SW480 (cell line): ENCODE measurements around the gene RAB29.

Experiments
- DNase-seq: peaks from one replicate; pipeline ENCODE4 v3.0.0-alpha.2; 2016; ENCODE audit warnings: low spot score

RAB29 gene

DNA sequence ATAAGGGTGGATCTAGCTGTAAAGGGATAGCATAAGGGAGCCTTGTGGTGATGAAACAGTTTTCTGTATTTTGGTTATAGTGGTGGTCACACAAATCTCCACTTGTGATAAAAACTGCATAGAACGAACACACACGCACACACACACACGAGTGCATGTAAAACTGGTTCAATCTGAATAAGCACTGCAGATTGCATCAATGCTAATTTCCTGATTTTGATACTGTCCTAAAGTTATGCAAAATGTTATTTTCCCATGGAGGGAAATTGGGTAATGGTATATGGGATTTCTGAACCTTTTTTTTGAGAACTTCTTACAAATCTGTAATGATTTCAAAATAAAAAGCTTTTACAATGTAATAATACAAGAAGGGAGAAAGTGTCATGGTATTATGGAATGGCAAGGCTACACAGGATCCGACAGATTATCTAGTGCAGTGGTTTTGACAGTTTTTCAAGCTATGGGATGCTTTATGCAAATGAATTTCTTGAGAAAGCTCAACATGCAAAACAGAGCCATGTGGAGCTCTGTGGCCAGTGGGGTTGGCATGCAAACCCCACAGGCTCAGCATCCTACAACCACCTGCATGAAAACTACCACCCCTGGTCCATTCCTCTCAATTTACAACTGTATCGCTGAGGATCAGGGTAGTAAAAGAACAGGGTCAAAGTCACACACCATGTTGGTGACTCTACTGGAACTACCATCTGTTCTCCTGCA lies 18.9 kb upstream of the RAB29 start:
- DNase-seq: no peak

DNA sequence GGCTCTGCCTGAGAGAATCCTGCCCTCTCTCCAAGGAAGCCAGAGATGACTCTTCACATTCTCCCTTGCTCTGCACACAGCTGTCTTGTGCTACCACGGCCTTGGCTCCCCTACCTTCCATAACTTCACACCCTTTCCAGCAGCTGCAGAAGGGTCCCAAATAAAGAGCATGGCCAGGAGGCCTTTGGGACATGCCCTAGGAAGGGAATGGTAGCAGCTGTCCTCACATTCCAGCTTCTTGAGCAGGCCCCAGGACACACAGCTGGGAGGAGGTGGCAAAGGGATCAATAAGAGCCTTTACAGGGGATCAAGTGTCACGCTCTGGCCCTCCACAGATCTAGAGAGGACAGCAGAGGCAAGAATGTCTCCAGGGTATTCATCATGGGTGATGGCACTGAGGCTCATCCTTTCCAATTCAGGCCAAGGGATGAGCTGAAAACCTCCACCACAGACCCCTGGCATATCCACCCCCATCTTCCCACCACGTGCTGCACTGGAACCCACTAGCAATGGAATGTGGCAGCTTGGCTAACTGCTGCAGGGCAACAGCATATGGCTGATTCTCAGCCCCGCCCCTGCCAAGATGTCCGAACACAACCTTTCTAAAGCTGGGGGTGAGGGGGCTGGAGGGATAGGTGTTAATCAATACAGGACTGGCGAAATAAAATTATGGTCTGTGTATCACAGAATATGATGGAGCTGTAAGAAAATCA lies 17.8 kb upstream of the RAB29 start:
- no peak for DNase-seq

DNA sequence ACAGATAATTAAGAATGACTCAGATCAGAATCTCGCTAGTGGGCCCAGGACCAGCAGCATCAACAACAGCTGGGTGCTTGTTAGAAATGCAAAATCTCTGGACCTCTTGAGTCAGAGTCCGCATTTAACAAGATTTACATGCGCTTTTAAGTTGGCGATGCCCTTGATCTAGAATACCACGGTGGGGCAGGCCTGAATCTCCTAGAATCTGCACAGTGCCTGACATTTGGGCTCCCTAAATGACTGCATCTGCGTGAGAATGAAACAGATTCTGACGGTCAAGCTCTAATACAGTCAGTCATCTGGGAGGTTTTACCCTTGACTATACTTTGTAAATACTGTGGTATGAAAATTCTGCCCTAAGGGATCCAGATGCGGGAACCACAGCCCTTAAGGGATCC lies 17.2 kb upstream of the RAB29 start:
- DNase-seq: no peak

DNA sequence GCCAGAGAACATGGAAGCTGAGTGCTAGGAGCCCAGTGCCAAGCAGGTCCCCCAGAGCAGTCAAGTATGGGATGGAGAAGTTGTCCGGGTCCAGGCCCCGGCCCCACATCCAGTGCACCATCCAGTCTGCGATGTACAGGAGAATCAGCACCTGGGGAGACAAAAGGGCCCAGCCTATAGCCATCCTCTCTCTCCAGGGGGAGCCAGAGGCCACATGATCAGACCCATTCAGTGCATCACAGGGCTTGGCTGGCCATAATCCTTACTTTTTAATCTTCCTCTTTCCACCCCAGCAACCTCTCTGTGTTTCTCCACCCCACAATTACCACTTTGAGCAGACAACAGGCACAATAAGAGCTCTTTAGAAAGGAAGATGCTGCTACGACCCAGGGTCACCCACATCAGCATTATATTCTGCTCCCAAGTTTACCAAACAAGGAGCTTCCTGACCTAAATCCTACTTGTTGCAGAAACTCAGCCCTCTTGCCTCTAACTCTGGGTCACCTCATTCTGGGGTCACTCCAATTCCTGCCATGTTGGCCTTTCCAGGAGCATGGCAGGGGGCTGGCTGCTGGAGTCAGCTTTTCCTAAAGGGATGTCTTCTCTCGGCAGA lies 16.4 kb upstream of the RAB29 start:
- DNase-seq: peak; percentile 46

DNA sequence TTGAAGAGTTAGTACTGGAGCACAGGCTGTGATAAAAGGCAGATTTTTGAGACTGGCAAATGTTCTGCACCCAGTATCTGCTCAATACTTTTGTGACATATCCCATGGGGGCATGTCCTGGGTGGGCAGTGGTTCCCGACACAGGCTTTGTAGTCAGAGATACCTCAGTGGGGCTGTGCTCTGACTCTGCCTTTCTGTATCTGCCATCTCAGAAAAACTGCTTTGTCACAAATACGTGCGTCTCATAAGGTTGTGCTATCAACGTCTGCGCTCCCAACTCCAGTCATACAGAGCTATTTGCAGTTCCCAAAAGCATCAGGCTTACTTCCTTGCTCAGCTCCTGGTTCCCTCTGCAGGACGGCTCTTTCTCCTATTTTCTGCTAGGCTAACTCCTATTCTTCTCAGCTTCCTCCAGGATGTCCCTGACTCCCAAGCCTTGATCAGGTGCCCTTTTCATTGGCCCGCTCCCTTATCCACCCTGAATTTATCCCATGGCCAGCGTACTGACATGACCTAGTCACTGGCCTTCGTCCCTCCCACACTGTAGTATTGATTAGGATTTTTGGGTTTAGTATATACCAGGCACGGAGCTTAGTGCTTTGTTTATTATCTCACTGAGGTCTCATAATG lies 12.1 kb upstream of the RAB29 start:
- no peak for DNase-seq

DNA sequence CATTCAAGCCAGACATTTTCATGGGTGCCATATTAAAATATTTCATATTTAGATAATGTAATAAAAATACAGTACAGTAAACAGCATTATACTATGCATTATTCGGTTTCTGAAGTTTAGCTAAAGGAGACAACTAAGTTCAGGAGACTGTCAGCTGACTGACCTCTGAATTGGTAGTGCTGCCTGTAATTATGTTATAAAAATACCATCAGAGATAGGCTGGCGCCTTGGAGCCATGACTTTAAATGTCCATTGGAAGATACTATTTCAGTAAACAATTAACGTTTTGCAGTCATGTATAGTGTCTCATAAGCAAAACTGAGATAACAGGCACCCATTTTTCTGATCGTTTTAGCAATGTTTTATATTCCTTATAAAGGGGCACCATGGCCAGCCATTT lies 11.3 kb upstream of the RAB29 start:
- DNase-seq: no peak

DNA sequence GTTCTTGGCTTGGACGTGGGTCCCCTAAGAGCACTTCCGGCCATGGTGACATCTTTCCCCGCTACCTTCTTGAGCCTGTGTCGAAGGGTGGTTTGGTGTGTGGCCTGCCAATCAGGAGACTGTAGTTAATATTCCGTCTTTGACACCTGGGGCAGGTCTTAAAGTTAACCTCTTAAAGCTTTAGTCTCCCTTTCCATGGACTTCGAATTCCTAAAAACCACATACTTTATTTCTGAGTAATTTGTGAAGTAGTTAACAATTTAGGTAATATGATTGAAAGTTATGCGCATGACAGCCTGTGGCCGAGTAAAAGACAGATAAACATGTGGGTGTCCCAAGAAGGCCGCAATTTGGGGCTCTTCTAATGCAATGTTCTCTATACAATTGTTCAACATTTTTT lies 10.2 kb upstream of the RAB29 start:
- DNase-seq: no peak

DNA sequence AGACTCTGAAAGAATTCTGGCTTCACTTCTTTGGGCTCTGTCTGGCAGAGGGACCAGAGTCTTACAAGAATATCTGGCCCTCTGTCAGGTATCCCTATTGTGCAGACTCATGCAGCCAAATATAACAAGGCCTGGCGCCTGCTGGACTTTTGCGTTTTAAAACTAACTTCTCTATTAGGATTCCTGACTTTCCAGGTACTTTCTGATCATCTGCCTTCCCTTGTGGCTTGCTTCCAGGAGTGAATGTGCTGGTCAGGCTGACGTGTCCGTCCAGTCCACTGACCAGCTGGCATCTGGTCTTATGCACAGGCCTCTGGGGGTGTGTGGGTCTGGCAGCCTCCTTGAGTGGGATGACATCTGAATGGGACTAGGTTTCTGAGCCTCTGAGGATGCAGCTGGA lies 8.6 kb upstream of the RAB29 start:
- no peak for DNase-seq

DNA sequence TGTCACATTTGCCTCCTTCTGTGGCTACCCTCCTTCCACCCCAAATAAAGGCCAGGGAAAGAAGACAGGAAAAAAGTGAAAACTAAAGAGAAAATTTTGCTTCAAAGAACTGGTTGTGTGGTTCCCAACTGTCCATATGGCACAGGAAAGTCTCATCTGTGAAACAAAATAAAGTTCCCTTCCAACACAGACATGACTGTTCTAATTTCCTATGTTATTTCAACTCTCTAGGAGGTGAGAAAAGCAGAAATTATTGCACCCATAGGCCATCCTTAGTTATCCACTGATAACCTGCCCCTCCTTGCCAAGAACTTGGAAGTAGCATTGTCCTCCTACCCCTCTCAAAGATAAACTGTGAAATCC lies 8.1 kb upstream of the RAB29 start:
- no peak for DNase-seq

DNA sequence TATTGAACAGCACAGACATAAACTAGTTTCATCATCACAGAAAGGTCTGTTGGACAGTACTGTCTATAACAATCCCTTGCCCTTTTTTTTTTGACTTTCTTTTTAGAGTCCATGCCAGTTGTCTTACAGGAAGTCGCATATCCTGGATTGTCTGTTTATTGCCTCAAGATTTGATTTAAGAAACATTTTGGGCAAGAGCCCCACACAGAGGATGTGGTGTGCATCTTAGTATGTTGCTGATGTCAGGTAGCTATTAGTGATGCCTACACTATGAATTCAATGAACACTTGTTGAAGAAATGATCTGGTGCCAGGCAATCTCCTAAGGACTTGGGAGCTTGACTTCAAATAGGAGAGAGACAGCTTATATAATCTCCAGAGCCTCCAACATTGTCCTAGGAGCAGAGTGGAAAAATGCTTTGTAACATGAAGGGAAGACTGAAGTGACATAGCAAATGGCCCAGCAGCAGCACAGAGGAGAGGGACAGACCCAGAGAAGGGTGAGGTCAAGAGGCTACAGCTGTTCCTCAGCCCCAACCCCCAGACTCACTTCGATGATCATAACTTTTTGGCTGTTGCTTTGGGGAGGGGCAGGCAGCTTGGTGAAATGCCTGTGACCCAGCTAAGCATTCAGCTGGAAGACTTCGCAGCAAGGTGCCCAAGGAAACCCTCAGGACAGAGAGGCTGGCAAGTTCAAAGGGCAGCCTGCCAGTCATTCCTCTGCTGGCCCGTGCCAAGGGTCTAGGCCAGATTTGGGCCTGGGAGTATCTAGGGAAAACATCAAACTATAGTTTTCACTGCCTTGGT lies 7.5 kb upstream of the RAB29 start:
- no peak for DNase-seq

DNA sequence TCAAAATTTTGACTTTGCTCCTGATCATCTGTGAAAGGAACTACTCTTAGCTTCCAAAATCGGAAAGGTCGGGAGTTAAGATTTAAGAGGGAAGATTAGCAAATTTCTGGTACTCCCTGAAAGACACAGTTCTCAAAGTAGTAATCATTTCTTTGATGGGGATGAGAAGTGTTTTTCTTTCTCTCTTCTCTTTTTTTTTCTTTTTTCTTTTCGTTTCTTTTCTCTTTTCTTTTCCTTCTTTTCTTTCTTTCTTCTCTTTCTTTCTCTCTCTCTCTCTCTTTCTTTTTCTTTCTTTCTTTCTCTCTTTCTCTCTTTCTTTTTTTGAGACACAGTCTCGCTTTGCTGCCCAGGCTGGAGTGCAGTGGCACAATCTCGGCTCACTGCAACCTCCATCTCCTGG lies 5.1 kb upstream of the RAB29 start:
- DNase-seq: no peak

DNA sequence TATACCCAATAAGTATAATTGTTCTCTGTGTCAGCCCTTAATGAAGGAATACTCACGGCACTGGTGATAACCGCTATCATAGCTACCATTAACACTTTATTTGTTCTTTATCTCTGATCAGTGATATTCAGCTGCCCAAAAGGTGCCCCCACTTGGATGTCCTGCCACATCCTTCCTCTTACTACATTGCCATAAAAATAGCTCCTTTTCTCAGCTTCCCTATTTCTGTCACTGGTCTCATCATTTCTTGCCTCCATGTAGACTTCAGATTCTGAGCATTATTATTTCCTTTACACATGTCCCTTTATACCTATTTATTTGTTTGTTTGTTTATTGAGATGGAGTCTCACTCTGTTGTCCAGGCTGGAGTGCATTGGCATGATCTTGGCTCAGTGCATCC lies 2.7 kb upstream of the RAB29 start:
- no peak for DNase-seq

DNA sequence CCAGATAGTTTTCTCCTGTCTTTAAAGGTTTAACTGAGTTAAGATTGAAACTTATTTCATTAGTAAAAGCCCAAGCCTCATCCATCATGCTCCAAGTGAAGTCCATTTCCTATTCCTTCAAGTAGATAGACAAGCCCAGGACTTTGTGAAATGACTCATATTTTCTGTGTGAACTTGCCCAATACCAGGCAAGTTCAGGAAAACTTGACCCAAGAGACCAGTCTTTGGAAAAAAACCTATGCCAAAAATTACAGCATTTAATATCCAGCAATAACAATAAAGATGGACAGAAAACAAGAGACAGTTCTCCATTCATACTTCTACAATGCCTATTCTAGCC lies 405 bp upstream of the RAB29 start:
- no peak for DNase-seq

DNA sequence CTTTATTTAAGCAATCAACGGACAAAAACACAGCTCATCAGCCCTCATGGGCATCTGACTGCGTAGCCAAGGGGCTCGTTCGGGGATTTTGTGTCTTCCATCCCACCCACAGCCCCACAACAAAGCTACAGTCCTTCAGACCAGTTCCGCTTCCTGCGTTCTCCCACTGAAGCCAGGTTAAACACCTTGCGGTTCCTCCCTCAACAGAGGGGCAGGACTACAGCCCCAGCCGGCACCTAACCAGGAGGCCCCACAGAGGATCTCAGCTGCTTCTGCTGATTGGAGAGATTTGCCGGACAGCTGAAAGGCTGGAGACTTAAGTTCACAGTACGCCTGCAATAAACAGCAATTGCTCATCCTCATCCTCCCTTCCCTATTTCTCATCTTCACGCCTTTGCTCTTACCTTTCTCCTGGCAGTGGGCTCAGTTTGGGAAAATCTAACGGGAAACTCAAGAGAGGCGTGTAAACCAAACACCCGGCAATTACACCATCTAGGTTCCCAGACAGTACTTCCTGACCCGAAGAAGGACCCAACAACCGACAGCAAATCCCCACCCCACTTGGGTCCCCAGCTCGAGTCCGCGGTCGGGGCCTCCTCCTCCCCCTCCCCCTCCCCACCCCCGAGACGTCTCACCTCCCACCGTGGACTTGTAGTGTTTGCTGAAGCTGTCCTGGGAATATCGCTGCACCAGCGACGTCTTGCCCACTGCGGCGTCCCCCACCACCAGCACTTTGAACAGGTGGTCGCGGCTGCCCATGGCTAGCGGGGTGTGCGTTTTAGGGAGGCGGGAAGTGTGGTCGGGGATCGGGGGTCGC lies 876 bp downstream of the RAB29 start:
- DNase-seq: peak; percentile 38

DNA sequence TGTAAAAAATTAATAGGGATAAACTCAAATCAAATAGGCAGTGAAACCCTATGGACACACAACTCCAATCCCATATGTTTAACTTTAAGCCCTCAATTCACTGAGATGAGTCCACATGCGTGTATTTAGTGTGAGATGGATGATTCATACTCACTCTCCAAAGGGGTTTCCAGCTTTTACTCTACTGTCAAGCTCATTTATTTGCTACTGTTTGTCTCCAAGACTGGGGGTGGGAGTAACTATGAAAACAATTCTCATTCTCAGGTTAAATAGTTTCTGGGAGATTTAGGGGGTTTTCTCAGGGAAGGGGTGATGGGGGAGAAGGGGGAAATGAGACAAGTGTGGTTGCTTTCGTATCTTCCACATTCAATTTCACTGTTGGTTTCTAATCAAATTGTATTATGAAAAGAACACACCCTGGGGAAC lies 2.7 kb downstream of the RAB29 start:
- DNase-seq: no peak

DNA sequence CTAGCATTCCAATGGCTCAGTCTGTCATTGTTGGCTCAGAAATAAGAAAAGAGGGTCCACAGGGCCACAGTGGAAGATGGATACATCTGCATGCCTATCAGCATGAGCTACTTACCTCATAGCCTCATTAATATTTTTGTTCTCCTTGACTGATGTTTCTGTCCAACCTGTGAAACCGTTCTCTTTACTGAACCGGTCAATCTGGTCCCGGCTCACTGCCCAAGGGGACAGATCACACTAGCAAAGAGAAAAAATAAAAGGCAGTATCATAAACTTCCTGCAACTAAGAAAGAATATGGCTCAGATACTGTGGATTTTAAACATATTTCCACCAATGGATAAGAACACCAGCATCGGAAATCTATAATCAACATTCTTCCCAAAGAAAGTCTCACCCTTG lies 4.7 kb downstream of the RAB29 start:
- DNase-seq: no peak

DNA sequence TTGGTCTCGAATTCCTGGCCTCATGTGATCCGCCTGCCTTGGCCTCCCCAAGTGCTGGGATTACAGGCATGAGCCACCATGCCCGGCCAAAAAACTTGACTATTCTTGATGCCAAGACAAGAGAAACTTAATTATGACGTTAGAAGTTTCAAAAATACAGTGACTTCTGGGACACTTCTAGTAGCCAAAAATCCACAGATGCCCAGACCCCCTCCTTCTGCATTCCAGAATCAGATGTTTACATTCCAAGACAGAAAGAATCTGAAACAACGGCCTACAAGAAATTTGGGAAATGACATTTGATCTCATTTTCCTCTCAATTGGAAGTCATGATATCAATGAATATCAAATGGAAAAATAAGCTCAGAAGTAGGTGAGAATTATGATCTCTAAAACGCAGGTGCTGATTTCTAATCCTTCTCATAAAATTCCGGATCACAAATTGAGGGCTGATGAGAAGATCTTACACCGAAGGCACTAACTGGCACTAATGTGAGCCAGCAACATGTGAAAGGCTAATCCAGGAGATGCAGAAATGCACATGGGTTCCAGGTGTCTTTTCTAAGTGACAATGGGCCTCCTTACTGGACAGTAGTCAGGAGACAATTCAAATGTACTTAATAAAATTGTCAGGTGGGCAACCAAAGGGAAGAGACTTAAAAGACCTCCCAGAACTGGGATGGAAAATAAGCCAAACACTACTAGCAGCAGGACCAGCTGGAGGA lies 5.5 kb downstream of the RAB29 start:
- no peak for DNase-seq

DNA sequence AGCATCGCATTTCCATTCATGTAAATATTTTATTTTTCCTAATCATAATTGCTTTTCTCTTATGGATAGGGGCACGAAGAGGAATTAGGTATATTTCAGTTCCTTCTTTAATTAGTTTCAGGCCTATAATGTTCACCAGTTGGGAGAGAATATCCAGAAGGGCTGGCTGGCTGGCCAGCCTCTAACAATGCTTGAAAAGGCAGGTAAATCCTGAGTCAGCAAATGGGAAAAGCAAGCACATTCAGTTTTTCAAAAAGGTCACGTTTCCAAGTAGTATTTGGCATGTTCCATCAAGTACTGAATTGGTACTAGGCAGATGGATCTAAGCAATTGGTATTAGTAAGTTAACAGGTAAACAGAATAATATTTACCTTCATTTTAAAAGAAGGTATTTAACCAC lies 8.0 kb downstream of the RAB29 start:
- no peak for DNase-seq

DNA sequence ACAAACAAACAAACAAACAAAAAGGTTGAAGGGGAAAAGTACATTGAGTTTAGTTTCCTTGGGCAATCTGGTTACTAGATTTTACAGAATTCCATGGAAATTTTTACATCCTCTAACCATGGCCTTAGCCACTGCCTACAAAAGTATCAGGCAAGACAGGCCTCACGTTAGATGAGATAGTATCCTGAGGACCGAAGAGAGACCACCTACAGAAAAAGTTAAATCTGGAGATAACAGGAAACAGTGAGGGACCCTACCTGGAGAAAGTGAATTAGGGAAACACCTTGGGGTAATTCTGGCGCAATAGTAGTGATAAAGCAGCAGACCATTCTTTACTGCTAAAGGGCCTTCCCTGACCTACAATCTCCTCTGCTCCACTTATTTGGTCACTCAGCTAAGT lies 8.7 kb downstream of the RAB29 start:
- DNase-seq: no peak

DNA sequence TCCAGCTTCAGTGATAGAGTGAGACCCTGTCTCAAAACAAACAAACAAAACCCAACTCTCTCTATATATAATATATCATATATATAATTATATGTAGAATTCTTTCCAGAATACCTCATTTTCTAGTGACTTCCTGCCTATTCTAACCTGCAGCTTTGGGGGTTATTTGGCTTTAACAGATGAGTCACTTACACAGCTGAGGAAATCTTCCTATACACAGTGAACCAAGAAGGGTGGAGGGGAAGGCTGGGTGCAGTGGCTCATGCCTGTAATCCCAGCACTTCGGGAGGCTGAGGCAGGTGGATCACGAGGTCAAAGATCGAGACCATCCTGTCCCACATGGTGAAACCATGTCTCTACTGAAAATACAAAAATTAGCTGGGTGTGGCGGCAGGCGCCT lies 9.2 kb downstream of the RAB29 start:
- no peak for DNase-seq

DNA sequence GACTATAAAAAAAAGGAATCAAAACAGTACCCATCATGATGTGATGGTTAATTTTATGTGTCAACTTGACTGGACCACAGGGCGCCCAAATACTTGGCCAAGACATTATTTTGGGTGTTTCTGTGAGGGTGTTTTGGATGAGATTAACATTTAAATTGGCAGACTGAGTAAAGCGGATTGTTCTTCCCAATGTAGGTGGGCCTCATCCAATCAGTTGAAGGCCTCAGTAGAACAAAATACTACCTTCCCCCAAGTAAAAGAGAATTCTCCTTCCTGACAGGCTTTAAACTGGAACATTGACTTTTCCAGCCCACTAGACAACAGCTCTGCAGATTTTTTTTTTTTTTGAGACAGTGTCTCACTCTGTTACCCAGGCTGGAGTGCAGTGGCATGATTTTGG lies 10.7 kb downstream of the RAB29 start:
- DNase-seq: no peak
